ENCODE results near the gene RNF207. TPM values are rescaled to one million over a fixed set of nuclear protein-coding genes. Genes with fewer than 3 reads are reported as not detected.

RNF207 gene
- total and polyA plus RNA-seq, 2 of the 4 experiments (the other 2 are of a cell fraction) = 2.7 to 17.2 TPM

- Histone ChIP-seq H2AFZ (replicated peaks; ENCODE audit: low read length, poor library complexity) (no peak overlapping the region), H2BK20ac (ENCODE audit: low read depth, low read length) (no peak overlapping the region), H2BK15ac (ENCODE audit: low read depth, low read length) (no peak overlapping the region), H3K56ac (ENCODE audit: extremely low read depth, insufficient read depth, low read length) (no peak overlapping the region), H2BK5ac (ENCODE audit: low read depth, low read length, poor library complexity, severe bottlenecking) (no peak overlapping the region), H2BK120ac (ENCODE audit: low read depth, low read length) (no peak overlapping the region), H3K4me1 (ENCODE audit: control insufficient read depth, insufficient read depth, low read length) (no peaks in the 10 kb centered on the region), H3K9me1 (ENCODE audit: insufficient read depth, low read length) (no peaks in the 10 kb centered on the region), H3K79me1 (ENCODE audit: low read depth in 1 of 2, low read length in 2 of 2) (no peaks in the 10 kb centered on the region), H3K4me3 (ENCODE audit: insufficient read depth, low read depth, low read length) (no peak overlapping the region), H3K27me3 (ENCODE audit: control insufficient read depth, insufficient read depth, low read length) (peaks cover 49% of the 10 kb centered on the region; the same call in 1 of the 2 replicates), H2AK5ac (ENCODE audit: low read depth, low read length) (no peak overlapping the region), H3K36me3 (ENCODE audit: control insufficient read depth, insufficient read depth, low read length) (no peaks in the 10 kb centered on the region), H4K91ac (ENCODE audit: insufficient read depth, low read depth, low read length) (no peak overlapping the region), H3K23ac (ENCODE audit: low read depth, low read length) (no peak overlapping the region), H3K9me3 (ENCODE audit: control insufficient read depth, insufficient read depth, low read length) (no peaks in the 10 kb centered on the region), H3K9ac (ENCODE audit: low read depth, low read length) (no peak overlapping the region), H3K18ac (ENCODE audit: low read depth, low read length) (no peak overlapping the region), H3K27ac (ENCODE audit: insufficient read depth, low read length) (no peak overlapping the region), H2AK9ac (replicated peaks; ENCODE audit: low read depth, low read length, poor library complexity) (no peak overlapping the region), H4K20me1 (ENCODE audit: insufficient read depth, low read length) (no peaks in the 10 kb centered on the region), H3K4ac (ENCODE audit: low read depth, low read length) (no peak overlapping the region), H3K4me2 (ENCODE audit: low read depth, low read length) (no peak overlapping the region), H4K5ac (ENCODE audit: low read depth, low read length) (no peak overlapping the region), H4K8ac (ENCODE audit: low read depth in 2 of 2, low read length in 2 of 2) (no peak overlapping the region), H3K14ac (replicated peaks; ENCODE audit: low read depth, low read length) (no peak overlapping the region)
- dilution Hi-C loops (cut with HindIII; ENCODE audit: low sequenced_read_pairs, unreplicated experiment) = no loop called here
- TF ChIP-seq CTCF (conservative IDR thresholded peaks at IDR 0.05; ENCODE audit: low read depth, low read length) (no peak), MAZ (IDR thresholded peaks at IDR 0.05; ENCODE audit: borderline replicate concordance, low read depth, low read length) (no peak), MXI1 (IDR thresholded peaks at IDR 0.05; ENCODE audit: borderline replicate concordance, low read depth, low read length) (no peak), SMC3 (IDR thresholded peaks at IDR 0.05; ENCODE audit: low read depth, low read length) (no peak), CHD1 (IDR thresholded peaks at IDR 0.05; ENCODE audit: low read depth, low read length) (no peak), FOS (IDR thresholded peaks at IDR 0.05; ENCODE audit: low read depth, low read length) (no peak), POLR2A (IDR thresholded peaks at IDR 0.05; ENCODE audit: low read depth, low read length) (no peak), USF2 (IDR thresholded peaks at IDR 0.05; ENCODE audit: low read depth, low read length) (no peak), BHLHE40 (IDR thresholded peaks at IDR 0.05; ENCODE audit: low read depth, low read length) (no peak), MAFK (IDR thresholded peaks at IDR 0.05; ENCODE audit: low read depth, low read length) (no peak), RFX5 (IDR thresholded peaks at IDR 0.05; ENCODE audit: low read depth, low read length) (no peak), NFE2L2 (IDR thresholded peaks at IDR 0.05; ENCODE audit: low read depth, low read length) (no peak)
- ChIA-PET CTCF (no interaction called here), POLR2A (ENCODE audit: unreplicated experiment) (no interaction called here)
- 60% methylated on average over 3 of the region's 12 CpGs; no CpG with 5 or more reads in 1 of the 2 experiments for WGBS, 2 experiments (ENCODE audit: extremely low coverage in 2 of 2, insufficient read length in 1 of 2)
- DNase-seq = no peak
- no peak for ATAC-seq (ENCODE audit: low read depth)
- in situ Hi-C loops (cut with MboI; ENCODE audit: low sequenced_read_pairs) = no loop called here
- intact Hi-C loops (cut with micrococcal nuclease) = no loop called here
- no TSS peak for BruUV-seq (replicated peaks)
Observed at GRCh38 chr1:6165441-6165985, 40.4 kb upstream of the RNF207 start.
